Stimulated activated CD8-positive, alpha-beta memory T cell treated with anti-CD3 and anti-CD28 coated beads, Interleukin-12 subunit alpha, Interleukin-12 subunit beta, amount 100 ng/mL, for 1 hour (primary cell): ENCODE measurements around the gene SYNPO2.

Experiments
- DNase-seq: peaks from one replicate; pipeline ENCODE4 v3.0.0-alpha.2; 2020; ENCODE audit warnings: low read depth

Gene SYNPO2

GRCh38 chr4:118931786-118932185, 43.1 kb downstream of the SYNPO2 start:
- no peak for DNase-seq

GRCh38 chr4:118935819-118936218, 47.2 kb downstream of the SYNPO2 start:
- DNase-seq: no peak

GRCh38 chr4:118936406-118936805, 47.8 kb downstream of the SYNPO2 start:
- no peak for DNase-seq

- DNase-seq: no peak
Observed at GRCh38 chr4:118939169-118939783, 50.6 kb downstream of the SYNPO2 start.

- no peak for DNase-seq
Observed at GRCh38 chr4:118941149-118941548, 52.5 kb downstream of the SYNPO2 start.

- DNase-seq: no peak
Observed at GRCh38 chr4:118941799-118942198, 53.1 kb downstream of the SYNPO2 start.

GRCh38 chr4:118942465-118942864, 53.8 kb downstream of the SYNPO2 start:
- DNase-seq: no peak

- no peak for DNase-seq
Observed at GRCh38 chr4:118947095-118947494, 58.4 kb downstream of the SYNPO2 start.

- no peak for DNase-seq
Observed at GRCh38 chr4:118948545-118949144, 60.0 kb downstream of the SYNPO2 start.

GRCh38 chr4:118950224-118950623, 61.6 kb downstream of the SYNPO2 start:
- no peak for DNase-seq

- DNase-seq: no peak
Observed at GRCh38 chr4:118950929-118951570, 62.4 kb downstream of the SYNPO2 start.

- no peak for DNase-seq
Observed at GRCh38 chr4:118953276-118953675, 64.6 kb downstream of the SYNPO2 start.

- no peak for DNase-seq
Observed at GRCh38 chr4:118954246-118954645, 65.6 kb downstream of the SYNPO2 start.

- DNase-seq: no peak
Observed at GRCh38 chr4:118955515-118955914, 66.9 kb downstream of the SYNPO2 start.

- no peak for DNase-seq
Observed at GRCh38 chr4:118957722-118958445, 69.2 kb downstream of the SYNPO2 start.

- no peak for DNase-seq
Observed at GRCh38 chr4:118962540-118962939, 73.9 kb downstream of the SYNPO2 start.

- no peak for DNase-seq
Observed at GRCh38 chr4:118964891-118965411, 76.3 kb downstream of the SYNPO2 start.

GRCh38 chr4:118967393-118967792, 78.7 kb downstream of the SYNPO2 start:
- DNase-seq: no peak

GRCh38 chr4:118968005-118968404, 79.4 kb downstream of the SYNPO2 start:
- DNase-seq: no peak

GRCh38 chr4:118968813-118969212, 80.2 kb downstream of the SYNPO2 start:
- DNase-seq: no peak

GRCh38 chr4:118969359-118969758, 80.7 kb downstream of the SYNPO2 start:
- DNase-seq: no peak

- DNase-seq: no peak
Observed at GRCh38 chr4:118972167-118972566, 83.5 kb downstream of the SYNPO2 start.

GRCh38 chr4:118973295-118973694, 84.6 kb downstream of the SYNPO2 start:
- no peak for DNase-seq
